ENCODE data around the gene DNAJB14. TPM values are rescaled to one million over a fixed set of nuclear protein-coding genes. Genes with fewer than 3 reads are reported as not detected.

Gene DNAJB14
- total RNA-seq, 1 donor from 2014 or later, result 57.0 TPM

DNA sequence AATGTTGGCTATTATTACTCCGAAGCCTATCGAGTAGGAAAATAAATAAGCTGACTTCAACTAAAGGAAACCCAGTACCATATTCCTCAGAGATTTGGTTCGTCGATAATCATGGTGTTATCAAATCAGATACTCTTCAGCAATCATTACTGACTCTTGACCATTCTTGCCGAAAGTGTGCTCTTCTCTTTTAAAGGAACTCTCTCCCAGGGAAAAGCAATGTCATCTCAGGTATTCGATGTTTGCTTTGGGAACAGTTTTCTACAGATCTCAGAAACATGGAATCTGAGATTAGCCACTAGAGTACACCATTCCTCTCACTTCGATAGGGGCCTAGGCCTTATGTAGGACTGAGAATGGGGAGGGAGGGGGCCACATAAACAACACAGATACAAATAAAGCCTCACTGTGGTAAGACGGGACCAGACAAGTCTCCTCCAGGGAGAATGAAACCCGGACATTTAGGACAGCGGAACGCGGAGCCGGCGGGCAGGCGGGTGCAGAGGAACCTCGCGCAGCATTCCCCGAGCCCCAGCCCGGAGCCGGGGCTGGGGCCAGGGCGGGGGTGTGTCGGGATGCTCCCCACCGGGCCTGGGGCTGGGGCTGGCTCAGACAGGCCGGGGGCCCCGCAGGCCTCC, 581 bp downstream of the DNAJB14 start:
- intact Hi-C loops (cut with micrococcal nuclease), result loop anchor here (1.0 to 5.0 kb wide), 5 partner anchors 25 to 1803 kb away; partner anchors contain the start of genes RAP1GDS1 and STPG2

DNA sequence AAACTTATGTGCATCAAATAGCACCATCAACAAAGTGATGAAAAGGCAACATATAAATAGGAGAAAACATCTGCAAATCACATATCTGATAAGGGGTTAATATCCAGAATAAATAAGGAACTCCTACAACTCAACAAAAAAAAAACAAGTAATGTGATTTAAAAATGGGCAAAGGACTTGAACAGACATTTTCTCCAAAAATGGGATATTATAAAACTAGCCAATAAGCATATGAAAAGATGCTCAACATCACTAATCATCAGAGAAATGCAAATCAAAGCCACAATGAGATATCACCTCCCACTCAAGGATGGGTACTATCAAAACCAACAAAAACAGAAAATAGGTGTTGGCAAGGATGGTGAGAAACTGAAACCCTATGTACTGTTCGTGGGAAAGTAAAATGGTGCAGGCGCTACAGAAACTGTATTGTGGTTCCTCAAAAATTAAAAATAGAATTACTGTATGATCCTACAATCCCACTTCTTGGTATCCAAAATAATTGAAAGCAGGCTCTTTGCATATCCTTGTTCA, 2.4 kb downstream of the DNAJB14 start:
- intact Hi-C loops (cut with micrococcal nuclease), result loop anchor here (1.0 to 5.0 kb wide), 3 partner anchors 13 to 1583 kb away; no protein-coding TSS in a partner anchor

DNA sequence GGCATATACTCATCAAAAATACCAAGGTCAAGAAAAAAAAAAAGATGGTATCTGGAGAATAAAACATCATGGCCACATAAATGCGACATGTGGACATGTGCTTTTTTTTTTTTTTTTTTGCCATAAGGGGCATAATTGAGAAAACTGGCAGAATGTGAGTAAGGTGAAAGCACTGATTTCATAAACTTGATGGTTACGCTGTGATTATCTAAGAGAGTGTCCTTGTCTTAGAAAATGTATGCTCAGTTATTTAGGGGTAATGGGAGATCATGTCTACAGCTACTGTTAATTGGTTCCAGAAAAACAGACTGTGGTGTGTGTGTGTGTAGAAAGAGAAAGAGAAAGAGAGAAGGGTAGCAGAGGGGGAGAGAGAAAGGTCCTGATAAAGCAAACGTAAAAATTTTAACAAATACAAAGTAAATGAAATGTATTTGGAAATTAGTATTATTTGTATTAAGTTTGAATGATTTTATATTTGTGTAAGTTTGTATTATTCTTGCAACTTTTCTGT, 8.1 kb downstream of the DNAJB14 start:
- intact Hi-C loops (cut with micrococcal nuclease), result no loop called here

DNA sequence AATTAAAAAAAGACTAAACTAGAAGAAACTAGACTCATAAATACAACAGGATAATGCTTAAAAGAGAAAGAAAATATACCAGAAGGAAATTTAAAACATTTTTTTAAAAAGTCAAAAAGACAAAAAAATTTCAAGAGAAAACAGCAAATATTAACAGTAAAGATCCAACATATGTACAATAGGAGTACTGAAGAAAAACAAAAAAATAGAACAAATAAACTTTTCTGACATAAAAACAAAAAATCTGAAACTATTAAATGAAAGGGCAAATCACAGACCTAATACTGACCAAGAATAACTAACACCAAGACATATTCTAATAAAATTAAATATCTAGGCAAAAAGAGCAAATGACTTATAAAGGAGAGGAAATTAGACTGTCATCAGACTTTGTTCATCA, 11.5 kb downstream of the DNAJB14 start:
- intact Hi-C loops (cut with micrococcal nuclease), result loop anchor here (2.0 kb wide), 1 partner anchor 14 kb away; no protein-coding TSS in a partner anchor

DNA sequence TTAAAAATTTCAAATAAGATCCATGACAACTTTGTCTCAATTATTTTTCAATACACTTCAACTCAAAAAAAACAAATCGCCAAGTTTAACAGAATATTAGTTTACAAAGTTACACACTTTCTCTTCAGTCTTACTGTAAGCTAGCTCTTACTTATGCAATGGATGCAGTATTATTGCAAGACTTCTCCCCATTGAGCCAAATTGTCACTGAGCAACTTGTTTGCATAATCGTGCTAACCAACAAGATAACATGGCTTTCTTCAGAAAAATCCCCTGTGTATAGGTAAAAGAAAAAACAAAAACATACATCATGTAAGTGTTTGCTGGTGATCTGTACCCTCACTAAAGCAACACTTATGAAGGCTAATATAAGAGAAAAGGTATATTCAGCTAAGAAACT, 18.9 kb downstream of the DNAJB14 start:
- intact Hi-C loops (cut with micrococcal nuclease), result loop anchor here (2.0 kb wide), 1 partner anchor 15 kb away; no protein-coding TSS in a partner anchor

DNA sequence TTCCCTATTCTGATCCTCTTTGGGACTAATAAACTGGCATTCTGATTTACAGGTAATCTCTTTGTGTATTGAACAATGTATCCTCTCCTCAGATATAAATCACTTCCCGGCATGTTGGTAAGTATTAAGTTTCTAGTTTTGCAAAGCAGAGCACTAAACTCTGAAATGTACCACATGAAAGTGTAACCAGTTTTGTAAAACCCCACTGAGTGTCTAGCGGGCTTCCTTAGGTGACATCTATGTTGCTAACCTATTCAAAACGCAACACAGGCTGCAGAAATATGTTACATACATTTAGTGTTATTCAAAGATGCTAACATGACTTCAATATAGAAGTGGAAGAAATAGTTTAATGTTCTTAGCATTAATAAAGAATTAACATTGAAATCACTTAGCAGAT, 25.2 kb downstream of the DNAJB14 start:
- intact Hi-C loops (cut with micrococcal nuclease), result loop anchor here (1.0 to 2.0 kb wide), 2 partner anchors 14 to 25 kb away; partner anchors contain the start of gene DNAJB14

DNA sequence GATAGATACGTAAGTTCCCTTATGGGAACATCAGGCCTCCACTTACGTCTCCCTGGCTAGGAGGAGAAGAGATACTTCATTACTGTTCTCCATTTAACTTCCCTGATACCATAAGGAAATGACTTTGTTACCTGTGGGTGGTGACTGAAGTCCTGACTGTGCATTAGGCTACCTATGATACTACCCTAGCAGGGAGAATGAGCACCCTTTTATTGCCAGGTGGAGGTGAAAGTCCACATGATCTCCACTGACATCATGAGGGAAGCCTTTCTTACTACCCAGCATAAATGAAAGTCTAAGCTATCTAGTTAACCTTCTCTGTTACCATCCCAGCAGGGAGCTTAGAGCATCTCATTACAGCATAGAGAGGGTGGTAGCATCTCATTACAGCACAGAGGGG, 27.8 kb downstream of the DNAJB14 start:
- intact Hi-C loops (cut with micrococcal nuclease), result no loop called here

DNA sequence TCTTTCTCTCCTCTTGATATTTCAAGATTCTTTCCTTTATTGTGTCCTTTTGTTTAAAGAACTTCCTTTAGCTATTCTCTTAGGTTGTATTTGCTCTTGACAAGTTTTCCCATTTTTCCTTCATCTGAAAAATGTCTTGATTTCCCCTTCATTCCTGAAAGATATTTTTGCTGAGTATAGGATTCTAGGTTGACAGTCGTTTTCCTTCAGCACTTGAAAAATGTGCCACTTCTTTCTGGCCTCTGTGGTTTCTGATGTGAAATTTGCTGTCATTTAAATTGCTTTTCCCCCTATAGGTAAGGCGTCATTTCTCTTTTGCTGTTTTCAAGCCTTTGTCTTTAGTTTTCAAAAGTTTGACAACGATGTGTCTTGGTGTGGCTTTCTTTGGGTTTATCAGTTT, 28.8 kb downstream of the DNAJB14 start:
- intact Hi-C loops (cut with micrococcal nuclease), result no loop called here

DNA sequence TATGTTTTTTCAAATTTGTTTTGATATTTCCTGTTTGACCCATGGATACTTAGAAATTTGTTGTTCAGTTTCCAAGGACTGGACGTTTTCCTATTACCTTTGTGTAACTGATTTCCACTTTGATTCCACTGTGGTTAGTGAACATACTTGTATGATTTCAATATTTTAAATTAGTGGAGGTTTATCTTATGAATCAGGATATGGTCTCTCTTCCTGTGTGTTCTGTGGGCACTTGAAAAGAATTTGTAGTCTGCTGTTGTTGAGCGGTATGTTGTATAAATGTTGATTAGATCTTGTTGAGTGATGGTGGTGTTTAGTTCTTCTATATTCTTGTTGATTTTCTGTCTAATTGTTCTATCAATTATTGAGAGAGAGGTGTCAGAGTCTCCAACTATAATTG, 31.0 kb downstream of the DNAJB14 start:
- intact Hi-C loops (cut with micrococcal nuclease), result no loop called here

DNA sequence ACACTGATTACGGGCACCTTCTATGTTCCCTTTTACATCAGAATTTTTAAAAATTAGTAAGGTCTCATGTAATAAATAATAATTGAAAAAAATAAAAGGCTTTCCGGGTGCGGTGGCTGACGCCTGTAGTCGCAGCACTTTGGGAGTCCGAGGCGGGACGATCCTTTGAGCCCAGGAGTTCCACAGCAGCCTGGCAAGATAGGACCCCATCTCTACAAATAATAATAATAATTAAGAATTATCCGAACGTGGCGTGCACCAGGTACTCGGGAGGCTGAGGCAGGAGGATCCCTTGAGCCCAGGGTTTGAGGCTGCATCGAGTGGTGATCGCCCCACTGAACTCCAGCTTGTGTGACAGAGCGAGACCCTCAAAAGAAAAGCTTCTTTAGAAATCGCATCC, 51.4 kb downstream of the DNAJB14 start:
- intact Hi-C loops (cut with micrococcal nuclease), result loop anchor here (1.0 to 2.0 kb wide), 10 partner anchors 10 to 1752 kb away; partner anchors contain the start of genes DAPP1, EIF4E, METAP1 and STPG2

DNA sequence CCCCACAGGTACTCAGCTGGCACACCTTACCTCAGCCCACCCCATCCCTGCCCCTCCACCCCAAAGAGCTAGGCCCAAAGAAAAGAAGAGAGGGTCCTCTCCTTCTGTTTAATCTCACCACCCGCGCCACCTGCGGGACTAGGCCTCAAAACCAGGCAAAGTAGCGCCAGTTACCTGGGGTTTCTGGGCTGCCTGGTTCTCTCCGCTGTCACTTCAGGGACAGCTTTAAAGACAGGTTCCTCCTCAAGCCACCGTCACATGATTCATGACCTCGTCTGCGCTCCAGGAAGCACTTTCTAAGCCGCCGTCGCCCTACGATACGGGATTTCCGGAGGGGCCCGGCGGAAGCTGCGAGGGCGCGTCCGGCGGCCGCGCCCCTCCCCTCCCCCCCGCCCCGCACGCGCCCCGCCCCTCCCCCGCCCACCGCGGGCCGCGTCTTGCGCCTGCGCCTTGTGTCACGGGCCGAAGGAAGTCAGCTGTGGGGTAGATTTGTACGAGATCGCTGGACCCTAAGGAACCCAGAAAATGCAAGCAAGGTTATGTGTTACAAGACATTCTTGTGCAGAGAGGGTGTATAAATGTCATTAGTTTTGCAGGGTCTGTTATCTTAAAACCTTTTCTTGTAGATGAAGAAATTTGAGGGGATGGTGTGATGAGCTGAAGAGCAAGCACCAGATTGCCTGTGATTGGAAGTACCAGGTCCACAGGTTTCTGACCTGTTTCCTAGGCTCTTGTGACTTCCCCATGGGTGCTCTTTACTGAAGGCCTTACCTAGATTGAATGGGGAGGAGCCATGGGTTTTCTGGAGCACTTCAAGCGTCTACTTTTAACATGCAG, 52.0 kb downstream of the DNAJB14 start, which contains the start of gene LAMTOR3:
Gene LAMTOR3, minus strand, starts transcription at position 267 of the 837 bp plus-strand sequence. CDS start 464 bp downstream, outside the sequence.
- intact Hi-C loops (cut with micrococcal nuclease), result loop anchor here (1.0 to 2.0 kb wide), 10 partner anchors 9 to 1751 kb away; partner anchors contain the start of genes DAPP1, EIF4E, METAP1 and STPG2

DNA sequence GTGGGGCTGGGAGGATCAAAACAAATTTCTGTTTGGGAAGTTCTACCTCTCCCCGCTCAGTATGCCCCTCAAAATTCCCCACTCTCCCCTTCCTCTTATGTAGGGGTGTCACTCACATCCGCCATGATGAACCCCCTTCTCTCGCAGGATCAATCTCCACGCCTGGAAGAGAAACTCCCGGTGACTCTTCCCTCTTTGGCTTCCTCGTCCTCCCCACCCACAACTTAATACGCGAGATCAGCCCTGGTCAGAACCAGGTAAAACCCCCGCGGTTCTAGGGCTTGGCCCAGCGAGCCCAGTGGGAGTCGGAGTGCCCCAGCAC, 52.6 kb downstream of the DNAJB14 start:
- intact Hi-C loops (cut with micrococcal nuclease), result loop anchor here (1.0 to 2.0 kb wide), 10 partner anchors 8 to 1750 kb away; partner anchors contain the start of genes DAPP1, EIF4E, METAP1 and STPG2

DNA sequence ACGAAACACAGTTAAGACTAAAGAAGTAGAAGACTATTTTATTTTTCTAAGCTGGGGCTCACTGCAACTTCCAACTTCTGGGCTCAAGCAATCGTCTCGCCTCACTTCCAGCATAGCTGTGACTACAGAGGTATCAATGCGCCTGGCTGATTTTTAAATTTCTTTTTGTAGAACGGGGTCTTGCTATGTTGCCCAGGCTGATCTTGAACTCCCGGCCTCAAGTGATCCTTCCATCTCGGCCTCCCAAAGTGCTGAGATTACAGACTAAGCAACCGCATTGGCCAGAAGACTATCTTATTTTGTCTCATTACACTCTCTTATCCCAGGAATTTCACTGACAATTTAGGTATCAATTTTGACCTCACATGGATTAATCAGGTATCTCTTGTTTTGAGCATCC, 53.4 kb downstream of the DNAJB14 start:
- intact Hi-C loops (cut with micrococcal nuclease), result no loop called here

DNA sequence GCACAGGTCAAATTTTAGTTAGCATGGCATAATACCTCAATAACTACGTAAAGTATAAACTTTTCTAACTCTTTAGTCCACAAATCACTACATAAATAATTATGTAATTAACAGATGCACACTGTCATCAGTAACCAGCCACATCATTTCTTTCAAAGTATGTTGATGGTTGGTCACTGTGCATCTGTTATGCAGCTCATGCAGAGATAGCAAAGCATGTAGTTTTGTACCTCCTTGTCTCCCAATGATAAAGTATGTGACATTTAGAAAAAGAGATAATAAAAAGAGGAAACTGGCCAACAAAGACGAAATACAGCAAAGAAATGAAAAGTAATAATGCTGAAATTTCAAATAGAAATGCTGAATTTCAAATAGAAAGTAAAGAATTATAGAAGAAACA, 55.1 kb downstream of the DNAJB14 start:
- intact Hi-C loops (cut with micrococcal nuclease), result no loop called here

DNA sequence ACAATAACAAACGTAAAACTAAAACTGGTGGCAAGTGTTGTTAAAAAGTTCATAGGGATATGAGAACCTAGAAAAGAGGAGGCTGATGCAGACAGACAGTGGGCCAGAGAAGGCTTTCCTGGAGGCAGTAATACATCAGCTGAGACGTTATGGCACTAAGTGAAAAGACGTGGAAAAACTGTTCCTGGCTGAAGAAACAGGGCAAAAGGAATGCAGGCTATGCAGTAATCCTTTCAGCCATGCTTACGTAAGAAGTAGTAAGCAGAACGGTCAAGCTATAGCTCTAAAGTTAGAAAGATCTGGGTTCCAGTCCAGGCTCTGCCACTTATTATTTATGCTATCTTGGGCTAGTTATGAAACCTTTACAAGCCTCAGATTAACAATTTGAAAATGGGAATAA, 58.6 kb downstream of the DNAJB14 start:
- intact Hi-C loops (cut with micrococcal nuclease), result loop anchor here (10.0 kb wide), 2 partner anchors 163 to 773 kb away; no protein-coding TSS in a partner anchor

DNA sequence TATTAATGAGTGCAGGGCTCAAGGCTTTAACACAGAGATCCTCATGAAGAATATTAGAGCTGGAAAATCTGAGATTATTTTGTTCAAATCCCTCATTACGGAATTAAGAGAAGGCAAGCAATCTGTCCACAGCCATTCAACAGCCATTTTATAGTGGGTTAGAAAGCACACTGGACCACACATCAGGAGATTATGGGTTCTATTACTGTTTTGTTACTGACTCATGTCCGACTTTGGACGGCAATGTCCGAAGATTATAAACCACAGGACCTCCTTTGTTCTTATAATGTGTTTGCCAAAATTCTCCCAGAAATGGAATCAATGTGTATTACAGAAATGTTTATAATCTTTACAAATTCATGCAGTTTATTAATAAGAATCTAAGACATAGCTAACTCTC, 60.3 kb downstream of the DNAJB14 start:
- intact Hi-C loops (cut with micrococcal nuclease), result loop anchor here (10.0 kb wide), 2 partner anchors 161 to 771 kb away; no protein-coding TSS in a partner anchor

DNA sequence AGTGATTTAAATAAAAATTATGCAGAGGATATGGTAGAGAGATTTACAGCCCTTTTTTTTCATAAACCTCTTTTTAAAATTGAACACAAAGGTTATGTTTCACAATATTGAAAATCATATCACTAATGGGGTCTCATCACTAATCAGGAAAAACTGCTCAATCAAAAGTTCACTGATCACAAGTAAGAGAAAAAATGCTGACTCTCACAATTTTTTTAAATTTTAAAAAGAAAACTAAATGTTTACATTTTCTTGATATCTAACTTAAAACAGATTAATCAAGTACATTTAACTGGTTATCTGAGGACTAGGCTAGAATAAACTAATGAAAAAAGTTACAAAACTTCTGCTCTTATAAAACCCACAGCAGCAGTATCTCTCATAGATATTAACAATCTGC, 60.7 kb downstream of the DNAJB14 start:
- intact Hi-C loops (cut with micrococcal nuclease), result loop anchor here (1.0 to 10.0 kb wide), 10 partner anchors 9 to 771 kb away; partner anchors contain the start of genes DAPP1 and LAMTOR3

DNA sequence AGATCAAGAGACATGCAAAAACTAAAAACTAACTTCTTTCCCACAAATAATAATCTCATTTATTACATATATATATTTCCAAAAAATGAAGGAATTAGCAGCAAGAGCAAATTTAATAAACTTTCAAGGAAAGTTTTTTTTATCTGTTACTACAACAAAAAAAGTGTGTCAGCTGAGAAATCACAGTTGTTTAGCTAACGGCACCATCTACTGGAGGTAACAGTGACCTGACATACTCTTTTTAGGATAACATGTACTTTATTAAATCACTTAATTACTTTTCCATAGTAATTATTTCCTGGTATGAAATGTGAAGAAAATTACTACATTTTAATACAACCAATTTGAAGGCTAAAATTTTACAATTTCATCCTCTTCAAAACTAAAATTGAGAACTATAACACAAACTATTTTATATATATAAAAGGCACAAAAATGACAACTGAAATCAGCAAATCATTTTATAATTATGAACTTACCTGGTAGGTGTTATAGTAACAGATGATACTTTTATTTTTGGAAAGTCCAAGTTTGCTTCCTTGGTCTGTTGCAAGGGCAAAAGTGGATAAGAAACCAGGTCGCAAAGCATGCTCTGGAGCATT, 61.3 kb downstream of the DNAJB14 start:
- intact Hi-C loops (cut with micrococcal nuclease), result loop anchor here (1.0 to 10.0 kb wide), 10 partner anchors 9 to 770 kb away; partner anchors contain the start of genes DAPP1 and LAMTOR3

DNA sequence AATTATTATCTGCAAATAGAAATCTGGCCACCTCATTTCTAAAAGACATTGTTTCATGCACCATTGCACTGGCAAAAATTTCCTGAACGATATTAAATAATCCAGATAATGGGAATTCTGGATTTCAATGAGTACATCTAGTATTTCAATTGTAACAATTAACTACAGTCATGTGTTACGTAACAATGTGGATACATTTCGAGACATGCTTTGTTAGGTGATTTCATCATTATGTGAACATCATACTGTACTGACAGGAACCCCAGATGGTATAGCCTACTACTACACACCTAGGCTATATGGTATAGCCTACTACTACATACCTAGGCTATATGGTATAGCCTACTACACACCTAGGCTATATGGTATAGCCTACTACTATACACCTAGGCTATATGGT, 67.0 kb downstream of the DNAJB14 start:
- intact Hi-C loops (cut with micrococcal nuclease), result no loop called here

DNA sequence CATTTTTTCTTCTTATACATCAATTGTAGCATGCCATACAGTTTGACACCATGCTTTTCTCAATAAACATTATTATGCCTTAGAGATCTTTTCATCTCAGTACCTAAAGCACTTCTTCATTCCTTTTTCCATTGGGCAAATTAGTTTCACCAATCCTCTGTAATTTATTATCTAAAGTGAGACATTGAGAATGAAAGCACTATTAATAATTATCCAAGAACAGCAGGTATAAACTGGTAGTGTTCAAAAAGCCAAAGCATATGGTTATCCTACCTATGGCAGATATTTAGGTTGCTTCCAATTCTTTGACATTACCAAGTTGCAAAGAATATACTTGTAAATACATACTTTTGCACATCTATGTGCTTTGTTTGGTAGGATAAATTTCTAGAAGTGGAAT, 67.8 kb downstream of the DNAJB14 start:
- intact Hi-C loops (cut with micrococcal nuclease), result no loop called here

DNA sequence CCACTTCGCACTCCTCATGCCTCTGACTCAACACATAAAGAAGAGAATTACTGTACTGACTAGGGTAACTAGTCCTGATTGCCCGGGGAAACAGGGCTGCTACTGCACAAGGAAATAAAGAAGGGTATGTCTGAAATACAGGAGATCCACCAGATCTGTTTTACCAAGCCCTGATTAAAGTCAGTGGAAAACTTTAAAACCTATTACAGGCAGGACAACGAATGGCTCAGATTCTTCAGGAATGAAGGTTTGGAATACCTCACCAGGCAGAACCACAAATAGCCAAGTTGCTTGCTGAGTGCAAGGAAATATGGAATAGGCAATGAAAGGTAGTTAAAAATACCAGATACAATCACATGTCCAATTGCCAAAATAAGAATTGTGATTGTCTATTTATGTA, 69.5 kb downstream of the DNAJB14 start:
- intact Hi-C loops (cut with micrococcal nuclease), result no loop called here

Data from T-helper 1 cell treated with Interleukin-12 subunit alpha and Interleukin-12 subunit beta and Interleukin-4 antibody, amounts not matched to agents 30 ng/mL and 1 ng/mL, for 36 hours (primary cell).